H1 (cell line): ENCODE results near the gene GLYR1.

ENCODE experiments used
- EGR1 ChIP-seq: IDR thresholded peaks from 2 replicates; pipeline ENCODE4 v1.6.1; 2011; ENCODE audit warnings: low read depth, low read length, borderline replicate concordance
- KDM5A ChIP-seq: fragments of 200-600 bp; IDR thresholded peaks from 2 replicates; pipeline ENCODE4 v1.7.1; 2012; ENCODE audit warnings: mild to moderate bottlenecking, low read length, inconsistent platforms, mixed read lengths
- POLR2AphosphoS5 ChIP-seq: IDR thresholded peaks from 2 replicates; pipeline ENCODE4 v1.6.1; 2011; ENCODE audit warnings: low read depth, low read length
- RAD21 ChIP-seq, 2 experiments: IDR thresholded peaks in 1 of 2; conservative IDR thresholded peaks in 1 of 2; 2 replicates each; pipeline ENCODE4 v1.6.1; 2011; ENCODE audit warnings: low read depth in 2 of 2, low read length in 2 of 2, improper control_type of control experiment in 1 of 2, inconsistent platforms in 1 of 2, mild to moderate bottlenecking in 1 of 2, moderate library complexity in 1 of 2
- TF ChIP-seq, protein P1 (sequence below), 3 experiments: IDR thresholded peaks; 1 replicate in 2 of 3; 2 replicates in 1 of 3; pipeline versions ENCODE4 v1.5.1 to v1.6.1; 2011; ENCODE audit warnings: low read length in 3 of 3, mild to moderate bottlenecking in 3 of 3, inconsistent platforms in 2 of 3, low read depth in 1 of 3, moderate library complexity in 1 of 3; ENCODE audit not compliant: insufficient read depth in 1 of 3; ENCODE audit errors: control extremely low read depth in 1 of 3
- TF ChIP-seq, protein P2 (sequence below): IDR thresholded peaks from 2 replicates; pipeline ENCODE4 v1.6.1; 2011; ENCODE audit warnings: low read length, improper control_type of control experiment

DNA sequence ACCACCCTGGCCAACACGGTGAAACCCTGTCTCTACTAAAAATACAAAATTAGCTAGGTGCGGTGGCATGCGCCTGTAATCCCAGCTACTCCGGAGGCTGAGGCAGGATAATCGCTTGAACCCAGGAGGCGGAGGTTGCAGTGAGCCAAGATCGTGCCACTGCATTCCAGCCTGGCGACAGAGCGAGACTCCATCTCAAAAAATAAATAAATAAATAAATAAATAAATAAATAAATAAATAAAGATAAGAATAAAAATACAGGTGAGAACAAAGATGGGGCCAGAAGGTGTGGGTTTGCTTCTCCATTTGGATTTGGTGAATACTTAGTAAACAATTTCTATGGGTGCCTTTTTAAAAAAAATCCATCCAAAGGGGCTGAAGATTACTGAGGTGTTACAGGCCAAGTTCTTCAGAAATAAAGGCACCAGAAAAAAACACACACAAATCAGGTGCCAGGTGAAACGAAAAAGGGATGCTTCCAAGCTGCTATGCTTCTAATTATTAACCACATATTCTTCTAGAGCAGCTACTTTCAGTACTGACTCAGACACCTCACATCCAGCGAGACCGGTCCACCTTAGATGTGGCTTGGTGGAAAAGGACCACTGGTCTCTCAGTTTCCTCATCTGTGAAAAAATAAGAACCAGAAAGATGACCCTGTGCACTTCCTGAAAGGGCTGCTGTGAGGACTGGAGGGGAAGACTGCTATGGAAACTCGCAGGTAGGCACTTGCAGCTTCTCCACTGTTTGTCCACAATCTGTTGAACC lies 9.2 kb downstream of the GLYR1 start:
- no peak for TF ChIP-seq KDM5A
- TF ChIP-seq RAD21 (IDR thresholded peaks at IDR 0.05 in 1 of 2, conservative IDR thresholded peaks at IDR 0.05 in 1 of 2; ENCODE audit: low read depth in 2 of 2, low read length in 2 of 2) = no peak
- TF ChIP-seq, protein P1, sequence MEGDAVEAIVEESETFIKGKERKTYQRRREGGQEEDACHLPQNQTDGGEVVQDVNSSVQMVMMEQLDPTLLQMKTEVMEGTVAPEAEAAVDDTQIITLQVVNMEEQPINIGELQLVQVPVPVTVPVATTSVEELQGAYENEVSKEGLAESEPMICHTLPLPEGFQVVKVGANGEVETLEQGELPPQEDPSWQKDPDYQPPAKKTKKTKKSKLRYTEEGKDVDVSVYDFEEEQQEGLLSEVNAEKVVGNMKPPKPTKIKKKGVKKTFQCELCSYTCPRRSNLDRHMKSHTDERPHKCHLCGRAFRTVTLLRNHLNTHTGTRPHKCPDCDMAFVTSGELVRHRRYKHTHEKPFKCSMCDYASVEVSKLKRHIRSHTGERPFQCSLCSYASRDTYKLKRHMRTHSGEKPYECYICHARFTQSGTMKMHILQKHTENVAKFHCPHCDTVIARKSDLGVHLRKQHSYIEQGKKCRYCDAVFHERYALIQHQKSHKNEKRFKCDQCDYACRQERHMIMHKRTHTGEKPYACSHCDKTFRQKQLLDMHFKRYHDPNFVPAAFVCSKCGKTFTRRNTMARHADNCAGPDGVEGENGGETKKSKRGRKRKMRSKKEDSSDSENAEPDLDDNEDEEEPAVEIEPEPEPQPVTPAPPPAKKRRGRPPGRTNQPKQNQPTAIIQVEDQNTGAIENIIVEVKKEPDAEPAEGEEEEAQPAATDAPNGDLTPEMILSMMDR (IDR thresholded peaks at IDR 0.05; ENCODE audit: control extremely low read depth in 1 of 3, insufficient read depth in 1 of 3, low read depth in 1 of 3, low read length in 3 of 3) = no peak
- TF ChIP-seq, protein P2, sequence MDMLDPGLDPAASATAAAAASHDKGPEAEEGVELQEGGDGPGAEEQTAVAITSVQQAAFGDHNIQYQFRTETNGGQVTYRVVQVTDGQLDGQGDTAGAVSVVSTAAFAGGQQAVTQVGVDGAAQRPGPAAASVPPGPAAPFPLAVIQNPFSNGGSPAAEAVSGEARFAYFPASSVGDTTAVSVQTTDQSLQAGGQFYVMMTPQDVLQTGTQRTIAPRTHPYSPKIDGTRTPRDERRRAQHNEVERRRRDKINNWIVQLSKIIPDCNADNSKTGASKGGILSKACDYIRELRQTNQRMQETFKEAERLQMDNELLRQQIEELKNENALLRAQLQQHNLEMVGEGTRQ = no peak
- TF ChIP-seq POLR2AphosphoS5 = no peak
- TF ChIP-seq EGR1 = no peak
